Common myeloid progenitor, CD34-positive (primary cell): ENCODE data around the gene DPY19L2.
"Not testable (repeated sequence)": the region's sequence is repeated elsewhere in the genome, so short reads cannot be mapped to it uniquely, and the experiment has no call there.

Experiments used
- CTCF ChIA-PET: fragments of 350-600 bp; sonication (Branson Sonifier 250); formaldehyde crosslinking; loops from one replicate; lab custom pipeline; 2021; ENCODE audit warnings: antibody characterized with exemption; lab: Charles Lee
- POLR2A ChIA-PET: fragments of 350-600 bp; sonication (Branson Sonifier 250); formaldehyde crosslinking; loops from one replicate; lab custom pipeline; 2021; ENCODE audit warnings: antibody characterized with exemption; lab: Charles Lee
- DNase-seq, 3 donors: peaks; one replicate each; pipeline versions ENCODE4 v3.0.0 to v3.0.0-alpha.2; 2013
- H3K27ac ChIP-seq, 2 experiments: 1 replicate in 1 of 2; 2 replicates in 1 of 2; pipeline ENCODE4 v1.7.0; 2013; ENCODE audit warnings: inconsistent platforms in 2 of 2, low read length in 2 of 2, mild to moderate bottlenecking in 2 of 2, low read depth in 1 of 2, moderate library complexity in 1 of 2; ENCODE audit not compliant: severe bottlenecking in 2 of 2, insufficient read depth in 1 of 2, poor library complexity in 1 of 2
- H3K27me3 ChIP-seq, 5 experiments: replicated peaks in 2 of 5; 1 replicate in 3 of 5; 2 replicates in 2 of 5; pipeline versions ENCODE4 v1.6.1 to v1.7.0; 2013; ENCODE audit warnings: low read length in 4 of 5, mild to moderate bottlenecking in 2 of 5, moderate library complexity in 2 of 5, inconsistent platforms in 1 of 5; ENCODE audit not compliant: insufficient read depth in 5 of 5, control insufficient read depth in 4 of 5
- H3K36me3 ChIP-seq, 4 experiments: 1 replicate in 2 of 4; 2 replicates in 2 of 4; pipeline versions ENCODE4 v1.6.1 to v1.7.0; 2013; ENCODE audit warnings: low read length in 3 of 4, control low read depth in 1 of 4, mild to moderate bottlenecking in 1 of 4; ENCODE audit not compliant: control insufficient read depth in 4 of 4, insufficient read depth in 4 of 4
- H3K4me1 ChIP-seq, 4 experiments: 1 replicate in 3 of 4; 2 replicates in 1 of 4; pipeline versions ENCODE4 v1.6.1 to v1.7.1; 2013; ENCODE audit warnings: low read length in 3 of 4, mild to moderate bottlenecking in 3 of 4, control low read depth in 1 of 4, inconsistent platforms in 1 of 4, moderate library complexity in 1 of 4; ENCODE audit not compliant: control insufficient read depth in 4 of 4, insufficient read depth in 4 of 4; ENCODE audit errors: control extremely low read depth in 1 of 4
- H3K4me3 ChIP-seq, 7 experiments: 1 replicate in 4 of 7; 2 replicates in 3 of 7; pipeline versions ENCODE4 v1.5.1 to v1.7.0; 2013; ENCODE audit warnings: mild to moderate bottlenecking in 7 of 7, low read length in 6 of 7, moderate library complexity in 6 of 7, inconsistent platforms in 2 of 7, low read depth in 2 of 7, control low read depth in 1 of 7; ENCODE audit not compliant: insufficient read depth in 4 of 7, control insufficient read depth in 1 of 7; ENCODE audit errors: extremely low read depth in 1 of 7
- H3K9me3 ChIP-seq, 5 experiments: 1 replicate in 4 of 5; 2 replicates in 1 of 5; pipeline versions ENCODE4 v1.6.1 to v1.7.1; 2013; ENCODE audit warnings: low read length in 4 of 5, mild to moderate bottlenecking in 2 of 5, inconsistent platforms in 1 of 5, low read depth in 1 of 5, moderate library complexity in 1 of 5; ENCODE audit not compliant: control insufficient read depth in 4 of 5, insufficient read depth in 2 of 5; ENCODE audit errors: control extremely low read depth in 1 of 5
- WGBS: methylation state at CpG from one replicate; pipeline ENCODE4 v1.1.5; 2013; ENCODE audit not compliant: insufficient coverage; 5-methylcytosine and 5-hydroxymethylcytosine counted together

Gene DPY19L2

GRCh38 chr12:63584426-63584825 is 83.9 kb downstream of the DPY19L2 start:
- H3K9me3 ChIP-seq, DNase-seq, H3K4me3 ChIP-seq, H3K4me1 ChIP-seq, H3K36me3 ChIP-seq, H3K27me3 ChIP-seq, POLR2A ChIA-PET, CTCF ChIA-PET, H3K27ac ChIP-seq: not testable (repeated sequence)
- WGBS, result 100% methylated on average over 1 of the region's 3 CpGs

- DNase-seq, CTCF ChIA-PET: not testable (repeated sequence)
- no CpG with 5 or more reads among the region's 1 CpG for WGBS
Measured at GRCh38 chr12:63583289-63583688, 85.0 kb downstream of the DPY19L2 start.

GRCh38 chr12:63577631-63578030 is 90.7 kb downstream of the DPY19L2 start:
- H3K27me3 ChIP-seq, H3K27ac ChIP-seq, H3K9me3 ChIP-seq, H3K36me3 ChIP-seq, H3K4me3 ChIP-seq, H3K4me1 ChIP-seq, POLR2A ChIA-PET, CTCF ChIA-PET: not testable (repeated sequence)
- DNase-seq, result peak in 2 of 3 donors; percentile 65 to 79
- WGBS, result 100% methylated on average over 1 of the region's 2 CpGs

More at GRCh38 chr12:63583289-63583688, 85.0 kb downstream of the DPY19L2 start:
- H3K4me3 ChIP-seq, POLR2A ChIA-PET, H3K27me3 ChIP-seq, H3K9me3 ChIP-seq, H3K27ac ChIP-seq, H3K4me1 ChIP-seq, H3K36me3 ChIP-seq: not testable (repeated sequence)

GRCh38 chr12:63572038-63572437 is 96.3 kb downstream of the DPY19L2 start:
- H3K27me3 ChIP-seq, H3K9me3 ChIP-seq, H3K27ac ChIP-seq, H3K4me1 ChIP-seq, H3K4me3 ChIP-seq, POLR2A ChIA-PET, CTCF ChIA-PET, DNase-seq: not testable (repeated sequence)
- WGBS, result no CpG with 5 or more reads among the region's 4 CpGs
- peaks cover 0 to 20% (median 4%) of the 10 kb centered on the region in 4 experiments for H3K36me3 ChIP-seq

- H3K27ac ChIP-seq, H3K27me3 ChIP-seq, H3K9me3 ChIP-seq, H3K4me1 ChIP-seq, POLR2A ChIA-PET, CTCF ChIA-PET, DNase-seq, H3K36me3 ChIP-seq, H3K4me3 ChIP-seq: not testable (repeated sequence)
- no CpG with 5 or more reads among the region's 6 CpGs for WGBS
Measured at GRCh38 chr12:63558445-63558844, 109.8 kb downstream of the DPY19L2 start.

GRCh38 chr12:63551397-63551796 is 116.9 kb downstream of the DPY19L2 start:
- POLR2A ChIA-PET, H3K4me1 ChIP-seq, H3K36me3 ChIP-seq, CTCF ChIA-PET, DNase-seq, H3K27ac ChIP-seq, H3K4me3 ChIP-seq, H3K9me3 ChIP-seq, H3K27me3 ChIP-seq: not testable (repeated sequence)
- WGBS, result 100% methylated on average over 1 of the region's 13 CpGs

GRCh38 chr12:63549034-63549433 is 119.3 kb downstream of the DPY19L2 start:
- DNase-seq, H3K9me3 ChIP-seq, H3K27ac ChIP-seq, H3K4me1 ChIP-seq, H3K27me3 ChIP-seq, H3K36me3 ChIP-seq, CTCF ChIA-PET, H3K4me3 ChIP-seq, POLR2A ChIA-PET: not testable (repeated sequence)
- WGBS, result no CpG with 5 or more reads among the region's 2 CpGs
